ENCODE data around the gene TENT4A.

TENT4A gene

DNA sequence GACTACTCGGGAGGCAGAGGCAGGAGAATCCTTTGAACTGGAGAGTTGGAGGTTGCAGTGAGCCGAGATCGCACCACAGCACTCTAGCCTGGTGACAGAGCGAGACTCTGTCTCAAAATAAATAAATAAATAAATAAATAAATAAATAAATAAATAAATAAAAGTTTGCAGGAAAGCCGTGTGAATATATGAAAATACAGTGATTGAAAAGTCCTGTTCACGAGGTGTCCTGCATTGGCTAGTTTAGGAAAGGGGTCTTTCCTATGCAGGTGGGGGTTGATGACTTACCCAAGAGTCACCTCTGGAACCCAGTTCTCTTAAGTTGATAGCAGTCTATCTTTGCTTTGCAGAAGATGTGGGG lies 7.3 kb downstream of the TENT4A start:
- TF ChIP-seq ZNF565 (CRISPR knock-in tag; conservative IDR thresholded peaks at IDR 0.05; ENCODE audit: low read depth) (no peak), ZNF70 (CRISPR knock-in tag; IDR thresholded peaks at IDR 0.05) (no peak)
- ATAC-seq = no peak

DNA sequence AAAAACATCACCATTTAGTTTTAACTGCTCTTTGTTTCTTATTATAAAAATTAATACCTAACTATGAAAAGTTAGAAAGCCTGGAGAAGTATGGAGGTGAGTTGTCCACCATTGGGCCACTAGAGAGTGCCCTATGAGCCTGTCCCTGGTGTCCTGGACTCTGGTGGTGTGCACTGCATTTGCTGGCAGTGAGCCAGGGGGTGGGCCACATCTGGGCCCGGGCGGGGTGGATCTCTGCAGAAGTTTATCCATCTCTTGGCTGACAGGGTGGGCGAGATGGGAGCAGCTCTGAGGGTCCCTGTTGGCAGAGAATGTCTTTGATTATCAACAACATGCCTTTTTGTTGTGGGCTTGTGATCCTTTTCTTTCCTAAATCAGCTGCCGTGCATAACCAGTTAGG lies 8.2 kb downstream of the TENT4A start:
- peak; percentile 32; the same call in 2 of the 3 replicates for ATAC-seq
- TF ChIP-seq SNAI2 (CRISPR knock-in tag; IDR thresholded peaks at IDR 0.05) (no peak), ZNF70 (CRISPR knock-in tag; IDR thresholded peaks at IDR 0.05) (no peak), TCF4 (CRISPR knock-in tag; IDR thresholded peaks at IDR 0.05; ENCODE audit: borderline replicate concordance) (no peak), ISL1 (CRISPR knock-in tag; IDR thresholded peaks at IDR 0.05) (no peak), ARNTL (CRISPR knock-in tag; IDR thresholded peaks at IDR 0.05; ENCODE audit: borderline replicate concordance, low read depth) (no peak), ZFP30 (CRISPR knock-in tag; IDR thresholded peaks at IDR 0.05) (no peak), ESRRG (CRISPR knock-in tag; IDR thresholded peaks at IDR 0.05) (no peak), ZFP3 (CRISPR knock-in tag; IDR thresholded peaks at IDR 0.05) (no peak), ZNF565 (CRISPR knock-in tag; conservative IDR thresholded peaks at IDR 0.05; ENCODE audit: low read depth) (no peak), RARB (CRISPR knock-in tag; IDR thresholded peaks at IDR 0.05) (no peak), ZNF8 (CRISPR knock-in tag; IDR thresholded peaks at IDR 0.05) (no peak), BACH2 (CRISPR knock-in tag; IDR thresholded peaks at IDR 0.05; ENCODE audit: borderline replicate concordance) (no peak), GLIS3 (CRISPR knock-in tag; IDR thresholded peaks at IDR 0.05) (no peak)
- TF ChIP-seq, protein P1, sequence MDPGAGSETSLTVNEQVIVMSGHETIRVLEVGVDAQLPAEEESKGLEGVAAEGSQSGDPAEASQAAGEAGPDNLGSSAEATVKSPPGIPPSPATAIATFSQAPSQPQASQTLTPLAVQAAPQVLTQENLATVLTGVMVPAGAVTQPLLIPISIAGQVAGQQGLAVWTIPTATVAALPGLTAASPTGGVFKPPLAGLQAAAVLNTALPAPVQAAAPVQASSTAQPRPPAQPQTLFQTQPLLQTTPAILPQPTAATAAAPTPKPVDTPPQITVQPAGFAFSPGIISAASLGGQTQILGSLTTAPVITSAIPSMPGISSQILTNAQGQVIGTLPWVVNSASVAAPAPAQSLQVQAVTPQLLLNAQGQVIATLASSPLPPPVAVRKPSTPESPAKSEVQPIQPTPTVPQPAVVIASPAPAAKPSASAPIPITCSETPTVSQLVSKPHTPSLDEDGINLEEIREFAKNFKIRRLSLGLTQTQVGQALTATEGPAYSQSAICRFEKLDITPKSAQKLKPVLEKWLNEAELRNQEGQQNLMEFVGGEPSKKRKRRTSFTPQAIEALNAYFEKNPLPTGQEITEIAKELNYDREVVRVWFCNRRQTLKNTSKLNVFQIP (CRISPR knock-in tag; IDR thresholded peaks at IDR 0.05; ENCODE audit: borderline replicate concordance, low read depth) = no peak
- TF ChIP-seq, protein P2, sequence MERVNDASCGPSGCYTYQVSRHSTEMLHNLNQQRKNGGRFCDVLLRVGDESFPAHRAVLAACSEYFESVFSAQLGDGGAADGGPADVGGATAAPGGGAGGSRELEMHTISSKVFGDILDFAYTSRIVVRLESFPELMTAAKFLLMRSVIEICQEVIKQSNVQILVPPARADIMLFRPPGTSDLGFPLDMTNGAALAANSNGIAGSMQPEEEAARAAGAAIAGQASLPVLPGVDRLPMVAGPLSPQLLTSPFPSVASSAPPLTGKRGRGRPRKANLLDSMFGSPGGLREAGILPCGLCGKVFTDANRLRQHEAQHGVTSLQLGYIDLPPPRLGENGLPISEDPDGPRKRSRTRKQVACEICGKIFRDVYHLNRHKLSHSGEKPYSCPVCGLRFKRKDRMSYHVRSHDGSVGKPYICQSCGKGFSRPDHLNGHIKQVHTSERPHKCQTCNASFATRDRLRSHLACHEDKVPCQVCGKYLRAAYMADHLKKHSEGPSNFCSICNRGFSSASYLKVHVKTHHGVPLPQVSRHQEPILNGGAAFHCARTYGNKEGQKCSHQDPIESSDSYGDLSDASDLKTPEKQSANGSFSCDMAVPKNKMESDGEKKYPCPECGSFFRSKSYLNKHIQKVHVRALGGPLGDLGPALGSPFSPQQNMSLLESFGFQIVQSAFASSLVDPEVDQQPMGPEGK (CRISPR knock-in tag; IDR thresholded peaks at IDR 0.05; ENCODE audit: borderline replicate concordance) = no peak
- TF ChIP-seq, protein P3, sequence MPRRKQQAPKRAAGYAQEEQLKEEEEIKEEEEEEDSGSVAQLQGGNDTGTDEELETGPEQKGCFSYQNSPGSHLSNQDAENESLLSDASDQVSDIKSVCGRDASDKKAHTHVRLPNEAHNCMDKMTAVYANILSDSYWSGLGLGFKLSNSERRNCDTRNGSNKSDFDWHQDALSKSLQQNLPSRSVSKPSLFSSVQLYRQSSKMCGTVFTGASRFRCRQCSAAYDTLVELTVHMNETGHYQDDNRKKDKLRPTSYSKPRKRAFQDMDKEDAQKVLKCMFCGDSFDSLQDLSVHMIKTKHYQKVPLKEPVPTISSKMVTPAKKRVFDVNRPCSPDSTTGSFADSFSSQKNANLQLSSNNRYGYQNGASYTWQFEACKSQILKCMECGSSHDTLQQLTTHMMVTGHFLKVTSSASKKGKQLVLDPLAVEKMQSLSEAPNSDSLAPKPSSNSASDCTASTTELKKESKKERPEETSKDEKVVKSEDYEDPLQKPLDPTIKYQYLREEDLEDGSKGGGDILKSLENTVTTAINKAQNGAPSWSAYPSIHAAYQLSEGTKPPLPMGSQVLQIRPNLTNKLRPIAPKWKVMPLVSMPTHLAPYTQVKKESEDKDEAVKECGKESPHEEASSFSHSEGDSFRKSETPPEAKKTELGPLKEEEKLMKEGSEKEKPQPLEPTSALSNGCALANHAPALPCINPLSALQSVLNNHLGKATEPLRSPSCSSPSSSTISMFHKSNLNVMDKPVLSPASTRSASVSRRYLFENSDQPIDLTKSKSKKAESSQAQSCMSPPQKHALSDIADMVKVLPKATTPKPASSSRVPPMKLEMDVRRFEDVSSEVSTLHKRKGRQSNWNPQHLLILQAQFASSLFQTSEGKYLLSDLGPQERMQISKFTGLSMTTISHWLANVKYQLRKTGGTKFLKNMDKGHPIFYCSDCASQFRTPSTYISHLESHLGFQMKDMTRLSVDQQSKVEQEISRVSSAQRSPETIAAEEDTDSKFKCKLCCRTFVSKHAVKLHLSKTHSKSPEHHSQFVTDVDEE (CRISPR knock-in tag; IDR thresholded peaks at IDR 0.05) = no peak

DNA sequence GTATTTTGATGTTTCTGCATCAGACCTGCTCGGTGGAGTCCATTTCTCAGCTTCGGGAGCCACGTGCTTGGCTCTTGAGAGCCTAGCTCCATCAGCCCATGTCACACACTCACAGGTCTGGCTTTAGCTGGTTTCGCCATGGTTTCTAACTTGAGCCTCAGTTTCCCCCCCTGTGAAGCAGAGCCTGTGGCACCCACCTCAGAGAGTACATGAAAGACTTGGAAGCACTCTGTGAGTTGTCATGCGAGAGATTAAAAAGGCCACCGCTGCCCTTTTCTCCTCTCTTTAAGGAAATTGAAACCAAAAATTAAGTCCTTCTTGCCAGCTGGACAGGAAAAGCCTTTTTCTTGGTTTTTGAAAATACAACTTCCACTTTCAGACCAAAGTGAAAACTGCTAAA lies 8.8 kb downstream of the TENT4A start:
- ATAC-seq = no peak; the same call in 2 of the 3 replicates

More for the DNA sequence above, 8.8 kb downstream of the TENT4A start:
- TF ChIP-seq GLIS3 (CRISPR knock-in tag; IDR thresholded peaks at IDR 0.05) (no peak), CSDC2 (CRISPR knock-in tag; IDR thresholded peaks at IDR 0.05) (no peak), SNAI2 (CRISPR knock-in tag; IDR thresholded peaks at IDR 0.05) (no peak), ESRRG (CRISPR knock-in tag; IDR thresholded peaks at IDR 0.05) (no peak), BACH2 (CRISPR knock-in tag; IDR thresholded peaks at IDR 0.05; ENCODE audit: borderline replicate concordance) (no peak), OSR1 (CRISPR knock-in tag; IDR thresholded peaks at IDR 0.05) (no peak)
- TF ChIP-seq, protein P2 (CRISPR knock-in tag; IDR thresholded peaks at IDR 0.05; ENCODE audit: borderline replicate concordance) = no peak
- TF ChIP-seq, protein P4, sequence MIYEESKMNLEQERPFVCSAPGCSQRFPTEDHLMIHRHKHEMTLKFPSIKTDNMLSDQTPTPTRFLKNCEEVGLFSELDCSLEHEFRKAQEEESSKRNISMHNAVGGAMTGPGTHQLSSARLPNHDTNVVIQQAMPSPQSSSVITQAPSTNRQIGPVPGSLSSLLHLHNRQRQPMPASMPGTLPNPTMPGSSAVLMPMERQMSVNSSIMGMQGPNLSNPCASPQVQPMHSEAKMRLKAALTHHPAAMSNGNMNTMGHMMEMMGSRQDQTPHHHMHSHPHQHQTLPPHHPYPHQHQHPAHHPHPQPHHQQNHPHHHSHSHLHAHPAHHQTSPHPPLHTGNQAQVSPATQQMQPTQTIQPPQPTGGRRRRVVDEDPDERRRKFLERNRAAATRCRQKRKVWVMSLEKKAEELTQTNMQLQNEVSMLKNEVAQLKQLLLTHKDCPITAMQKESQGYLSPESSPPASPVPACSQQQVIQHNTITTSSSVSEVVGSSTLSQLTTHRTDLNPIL (CRISPR knock-in tag; IDR thresholded peaks at IDR 0.05; ENCODE audit: low read depth) = no peak
- TF ChIP-seq, protein P1 (CRISPR knock-in tag; IDR thresholded peaks at IDR 0.05; ENCODE audit: borderline replicate concordance, low read depth) = no peak
- TF ChIP-seq, protein P5, sequence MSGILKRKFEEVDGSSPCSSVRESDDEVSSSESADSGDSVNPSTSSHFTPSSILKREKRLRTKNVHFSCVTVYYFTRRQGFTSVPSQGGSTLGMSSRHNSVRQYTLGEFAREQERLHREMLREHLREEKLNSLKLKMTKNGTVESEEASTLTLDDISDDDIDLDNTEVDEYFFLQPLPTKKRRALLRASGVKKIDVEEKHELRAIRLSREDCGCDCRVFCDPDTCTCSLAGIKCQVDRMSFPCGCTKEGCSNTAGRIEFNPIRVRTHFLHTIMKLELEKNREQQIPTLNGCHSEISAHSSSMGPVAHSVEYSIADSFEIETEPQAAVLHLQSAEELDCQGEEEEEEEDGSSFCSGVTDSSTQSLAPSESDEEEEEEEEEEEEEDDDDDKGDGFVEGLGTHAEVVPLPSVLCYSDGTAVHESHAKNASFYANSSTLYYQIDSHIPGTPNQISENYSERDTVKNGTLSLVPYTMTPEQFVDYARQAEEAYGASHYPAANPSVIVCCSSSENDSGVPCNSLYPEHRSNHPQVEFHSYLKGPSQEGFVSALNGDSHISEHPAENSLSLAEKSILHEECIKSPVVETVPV (CRISPR knock-in tag; IDR thresholded peaks at IDR 0.05) = no peak
- TF ChIP-seq, protein P3 (CRISPR knock-in tag; IDR thresholded peaks at IDR 0.05) = no peak
